GM11168 (cell line): ENCODE measurements around the gene MPPED1.

Source experiments
- in situ Hi-C: fragments of 300-500 bp; cut with MboI; formaldehyde crosslinking; loops from one replicate; pipeline ENCODE4 v1.12.0; 2022; ENCODE audit warnings: low sequenced_read_pairs; ENCODE audit not compliant: unreplicated experiment

MPPED1 gene

DNA sequence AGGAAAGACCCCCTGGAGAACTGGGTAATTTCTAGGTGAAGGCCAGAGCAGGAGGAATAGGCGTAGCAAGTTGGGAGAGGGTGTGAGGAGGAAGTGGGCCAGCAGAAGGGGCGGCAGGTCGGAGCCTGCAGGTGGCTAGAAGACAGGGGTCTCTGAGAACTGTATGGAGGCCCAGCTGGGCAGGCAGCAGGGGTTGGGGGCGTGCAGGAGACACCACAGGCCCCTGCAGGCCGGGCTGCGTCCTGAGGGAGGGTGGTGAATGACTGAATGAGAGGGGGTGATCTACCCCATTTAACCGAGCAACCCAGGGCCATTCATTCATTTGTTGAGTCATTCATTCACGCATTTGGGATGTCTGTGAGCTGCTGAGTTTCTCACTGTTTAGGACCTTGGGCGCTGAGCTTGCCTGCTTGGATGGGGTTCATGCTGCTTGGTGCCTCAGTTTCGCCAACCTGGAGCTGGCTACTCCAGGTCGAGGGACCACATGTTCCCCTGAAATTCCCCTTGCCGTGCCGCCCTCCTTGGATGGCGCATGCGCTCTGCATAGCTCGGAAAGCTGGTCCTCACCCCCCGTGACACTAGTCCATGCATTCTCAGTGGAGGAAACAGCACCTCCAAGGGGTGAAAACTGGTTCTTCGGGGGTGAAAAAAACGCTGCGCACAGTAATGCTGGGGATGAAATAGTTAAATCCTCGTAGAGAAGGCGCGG, 15.6 kb downstream of the MPPED1 start:
- in situ Hi-C loops: no loop called here

DNA sequence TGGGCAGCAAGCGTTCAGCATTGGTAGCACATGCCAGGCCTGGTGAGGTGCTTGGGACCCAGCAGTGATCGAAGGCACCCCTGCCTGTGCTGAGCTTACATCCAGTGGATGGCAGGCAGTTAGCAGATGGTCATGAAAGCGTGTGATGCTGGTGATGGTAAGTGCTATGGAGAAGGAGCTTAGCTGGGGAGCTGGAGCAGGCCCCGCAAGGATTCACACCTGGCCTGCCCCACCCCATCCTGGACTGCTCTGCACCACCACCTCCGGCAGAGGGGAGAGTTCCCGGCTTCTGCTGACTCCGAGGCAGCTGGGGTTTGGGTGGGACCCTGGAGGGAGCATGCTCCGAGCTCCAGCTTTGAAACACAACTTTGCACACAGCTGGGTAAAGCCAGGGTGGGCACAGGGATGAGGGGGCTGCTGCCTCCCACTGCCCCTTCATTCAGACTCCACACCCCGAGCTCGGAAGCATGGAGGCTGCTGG, 16.2 kb downstream of the MPPED1 start:
- in situ Hi-C loops: no loop called here

DNA sequence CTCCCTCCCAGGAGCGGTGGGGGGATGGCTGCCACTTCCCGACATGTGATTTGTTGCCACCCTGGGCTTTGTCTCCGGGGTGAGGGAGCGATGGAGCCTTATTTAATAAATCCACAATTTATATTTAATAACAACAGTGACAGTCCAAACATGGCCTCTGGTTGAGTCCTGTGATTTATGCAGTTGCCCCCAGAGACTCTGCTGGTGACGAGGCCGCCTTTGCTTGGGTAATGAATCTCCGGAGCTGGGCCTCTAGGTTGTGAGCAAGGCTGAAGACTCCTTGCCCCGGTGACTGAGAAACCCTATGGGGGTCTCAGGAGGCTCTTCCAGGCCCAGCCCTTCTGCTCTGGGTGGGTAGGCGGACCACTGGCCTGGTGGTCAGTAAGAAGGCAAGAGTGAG, 16.7 kb downstream of the MPPED1 start:
- in situ Hi-C loops: no loop called here

DNA sequence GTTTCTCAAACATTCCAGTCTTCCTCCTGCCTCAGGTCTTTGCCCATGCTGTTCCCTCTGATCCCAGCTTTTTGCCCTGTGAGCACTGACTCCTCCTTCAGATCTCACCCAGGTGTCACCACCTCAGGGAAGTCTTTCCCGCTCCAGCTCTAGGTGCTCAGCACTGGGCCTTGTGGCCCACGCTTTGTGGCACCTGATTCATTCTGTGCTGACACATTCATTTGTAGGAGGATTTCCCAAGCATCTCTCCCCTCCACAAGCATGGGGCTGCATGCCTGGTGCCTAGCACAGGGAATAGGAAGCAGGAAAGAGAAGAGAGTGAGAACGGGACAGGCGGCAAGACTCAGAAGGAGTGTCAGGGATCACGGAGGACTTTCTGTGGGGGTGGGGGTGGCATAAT, 17.6 kb downstream of the MPPED1 start:
- in situ Hi-C loops: no loop called here

- in situ Hi-C loops: no loop called here
Observed at GRCh38 chr22:43431808-43432554, 20.2 kb downstream of the MPPED1 start.

DNA sequence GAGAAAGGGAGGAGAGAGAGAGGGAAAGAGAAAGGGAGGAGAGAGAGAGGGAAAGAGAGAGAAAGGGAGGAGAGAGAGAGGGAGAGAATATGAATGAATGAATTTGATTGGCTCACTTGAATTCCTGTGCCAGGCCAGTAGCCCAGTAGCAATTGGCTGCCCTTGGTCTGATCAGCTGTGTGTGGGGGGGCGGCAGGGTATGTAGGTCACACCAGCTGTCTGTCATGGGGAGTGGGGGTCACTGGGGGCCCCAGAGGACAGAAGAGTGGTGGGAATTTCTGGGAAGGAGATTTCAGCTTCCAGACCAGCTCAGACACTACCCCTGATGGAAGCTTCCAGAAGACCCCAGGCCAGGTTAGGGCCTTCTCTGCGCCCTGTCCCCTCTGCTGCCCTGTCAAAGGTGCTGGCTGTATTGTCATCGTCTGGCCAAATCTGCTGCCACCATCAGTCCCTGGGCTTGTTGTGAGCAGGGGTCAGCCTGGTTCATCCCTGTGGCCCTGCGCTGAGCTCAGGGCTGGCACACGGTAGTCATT, 21.1 kb downstream of the MPPED1 start:
- in situ Hi-C loops: no loop called here

DNA sequence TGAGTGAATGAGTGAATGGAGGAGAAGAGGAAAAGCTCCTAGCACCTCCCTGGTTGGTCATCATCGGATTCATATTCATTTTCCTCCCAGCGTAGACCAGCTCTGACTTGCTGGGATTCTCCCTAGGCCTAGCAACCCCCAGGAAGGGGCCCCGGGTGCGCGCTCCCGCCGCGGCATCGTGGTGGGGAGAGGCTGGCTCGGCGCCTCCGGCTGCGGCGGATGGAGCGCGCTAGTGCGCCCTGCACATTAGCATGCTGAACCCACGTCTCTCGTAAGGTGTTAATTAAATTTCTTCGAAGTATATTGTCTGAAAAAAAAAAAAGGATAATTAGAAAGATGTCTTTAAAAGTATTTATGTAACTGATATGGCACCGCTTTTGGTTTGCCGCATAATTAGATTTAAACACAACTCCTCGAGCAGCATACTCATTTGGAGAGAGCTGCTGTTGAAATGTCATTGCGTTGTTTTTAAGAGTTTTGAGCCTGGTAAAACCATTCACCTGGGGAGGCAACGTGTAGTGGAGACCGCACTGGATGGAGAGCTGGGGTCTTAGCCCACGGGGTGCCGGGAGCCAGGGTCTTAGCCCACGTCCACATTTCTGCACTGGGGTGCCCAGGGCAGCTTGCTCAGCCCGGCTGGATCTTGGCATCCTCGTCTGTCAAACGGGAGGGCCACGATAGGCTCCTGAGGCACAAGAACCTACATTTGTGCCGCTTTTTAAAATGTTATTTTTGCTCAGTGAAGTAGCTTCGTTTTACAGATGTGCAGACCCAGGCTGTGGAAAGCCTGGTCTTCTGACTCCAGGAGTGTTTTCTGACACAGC, 21.8 kb downstream of the MPPED1 start:
- in situ Hi-C loops: no loop called here

DNA sequence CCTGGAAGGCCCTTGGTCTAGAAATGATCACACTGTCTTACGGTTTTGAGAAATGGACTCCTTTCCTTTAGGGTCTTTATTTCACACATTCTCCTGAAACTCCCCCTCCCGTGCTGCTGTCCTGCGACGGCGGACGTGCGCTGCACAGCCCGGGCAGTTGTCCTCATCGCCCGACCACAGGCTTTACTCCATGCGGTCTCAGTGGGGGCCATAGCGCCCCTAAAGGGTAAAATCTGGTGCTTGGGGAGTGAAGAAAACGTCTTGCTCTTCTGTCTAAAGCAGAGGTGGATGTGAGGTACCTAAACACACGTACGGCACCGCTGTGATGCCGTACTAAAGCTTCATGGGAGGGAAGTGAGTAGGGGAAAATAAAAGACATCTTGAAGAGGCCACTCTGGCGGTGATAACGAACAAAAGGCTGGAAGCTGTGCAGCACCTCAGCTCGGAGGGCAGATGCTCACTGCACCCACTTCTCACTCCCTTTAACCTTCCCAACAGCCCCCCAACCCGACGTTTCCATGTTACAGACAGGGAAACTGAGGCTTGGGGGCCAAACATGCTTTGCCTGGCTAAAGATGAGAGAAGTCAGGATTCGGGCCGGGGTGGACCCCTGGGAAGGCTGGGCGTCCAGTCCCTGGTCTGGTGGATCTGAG, 22.6 kb downstream of the MPPED1 start:
- in situ Hi-C loops: no loop called here

DNA sequence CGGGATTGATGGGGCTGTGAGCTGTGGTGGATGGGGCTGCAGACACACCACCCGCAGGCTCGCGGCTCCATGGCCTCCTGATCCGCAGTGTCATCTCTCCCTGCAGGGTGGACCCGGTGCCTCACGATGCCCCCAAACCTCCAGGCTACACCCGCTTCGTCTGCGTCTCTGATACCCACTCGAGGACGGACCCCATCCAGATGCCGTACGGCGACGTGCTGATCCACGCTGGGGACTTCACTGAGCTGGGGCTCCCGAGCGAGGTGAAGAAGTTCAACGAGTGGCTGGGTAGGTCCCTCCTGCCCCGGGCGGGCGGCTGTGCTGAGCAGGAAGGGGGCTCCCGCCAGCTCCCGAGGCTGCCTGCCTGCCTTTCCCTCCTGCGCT, 23.1 kb downstream of the MPPED1 start:
- in situ Hi-C loops: no loop called here

DNA sequence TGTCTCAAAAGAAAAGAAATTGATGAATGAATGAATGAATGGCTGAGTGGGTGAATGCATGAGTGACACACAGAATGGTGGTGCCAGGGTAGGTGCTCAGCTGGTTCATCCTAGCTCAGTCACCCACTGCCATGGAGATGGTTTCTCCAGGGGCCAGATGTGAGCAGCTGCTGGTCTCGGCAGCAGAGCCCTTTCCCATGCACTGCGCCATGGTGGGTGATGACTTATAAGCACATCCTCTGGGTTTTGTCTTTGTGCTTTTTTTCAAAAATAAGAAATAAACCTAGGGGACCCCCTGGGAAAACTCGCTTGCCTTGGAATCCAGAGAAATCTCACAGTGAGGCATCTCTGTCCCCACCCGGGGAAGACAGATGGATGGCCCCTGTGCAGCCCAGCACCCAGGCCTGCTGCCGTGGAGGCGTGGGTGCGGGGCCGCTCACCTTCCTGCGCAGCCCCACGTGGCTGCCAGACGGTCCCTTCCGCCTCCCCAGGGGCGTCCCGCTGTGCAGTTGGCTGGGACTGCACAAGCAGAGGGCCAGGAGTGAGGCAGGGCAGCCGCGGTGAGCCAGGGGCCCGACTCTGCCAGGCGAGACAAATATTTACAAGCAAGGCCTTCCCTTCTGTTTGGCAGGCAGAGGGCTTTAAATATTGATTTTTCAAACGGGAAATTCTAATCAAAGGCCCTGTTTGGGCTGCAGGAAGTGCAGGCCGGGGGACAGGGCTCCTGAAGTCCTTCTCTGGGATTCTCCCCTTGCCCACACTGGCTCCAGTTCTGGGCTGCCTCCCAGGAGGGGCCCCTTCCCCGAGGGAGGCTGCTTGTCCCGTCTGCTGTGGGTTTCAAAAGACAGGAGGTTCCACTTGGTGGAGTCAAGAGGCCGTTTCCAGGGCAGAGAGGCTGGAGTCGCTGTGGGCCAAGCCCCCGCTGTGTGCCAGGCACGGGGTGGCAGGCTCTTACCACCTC, 24.3 kb downstream of the MPPED1 start:
- in situ Hi-C loops: no loop called here

GRCh38 chr22:43436868-43437267, 25.1 kb downstream of the MPPED1 start:
- in situ Hi-C loops: no loop called here

GRCh38 chr22:43437871-43438475, 26.2 kb downstream of the MPPED1 start:
- in situ Hi-C loops: no loop called here

DNA sequence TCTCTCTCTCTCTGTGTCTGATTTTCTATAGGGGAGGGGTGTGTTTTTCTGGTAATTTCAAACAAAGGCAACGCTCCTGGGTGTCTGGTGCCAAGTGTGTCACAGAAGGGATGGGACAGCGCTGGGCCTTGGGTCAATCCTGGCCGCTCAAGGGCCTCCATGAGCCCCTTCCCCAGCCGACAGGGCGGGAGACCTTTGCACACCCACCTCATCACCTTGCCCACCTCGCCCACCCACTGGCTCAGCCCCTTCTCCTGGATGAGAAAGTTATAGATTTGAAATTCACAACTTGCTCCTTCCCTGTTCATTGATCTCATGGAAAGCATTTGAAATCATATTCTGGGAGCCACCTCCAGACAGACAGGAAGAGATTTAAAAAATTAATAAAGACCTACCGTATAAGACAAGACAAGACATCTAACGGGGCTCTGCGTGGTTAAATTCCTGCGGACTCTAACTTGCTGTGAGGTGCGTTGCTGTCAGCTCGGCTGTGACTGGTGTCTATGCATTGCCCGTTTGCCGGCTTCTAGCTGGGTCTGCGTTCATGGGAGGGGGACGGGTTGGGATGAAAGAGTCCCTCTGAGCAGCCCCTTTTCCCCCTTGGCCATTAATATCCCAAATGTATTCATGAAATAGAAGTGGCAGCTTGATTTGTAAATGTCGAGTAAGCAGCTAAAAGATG, 27.0 kb downstream of the MPPED1 start:
- in situ Hi-C loops: no loop called here

DNA sequence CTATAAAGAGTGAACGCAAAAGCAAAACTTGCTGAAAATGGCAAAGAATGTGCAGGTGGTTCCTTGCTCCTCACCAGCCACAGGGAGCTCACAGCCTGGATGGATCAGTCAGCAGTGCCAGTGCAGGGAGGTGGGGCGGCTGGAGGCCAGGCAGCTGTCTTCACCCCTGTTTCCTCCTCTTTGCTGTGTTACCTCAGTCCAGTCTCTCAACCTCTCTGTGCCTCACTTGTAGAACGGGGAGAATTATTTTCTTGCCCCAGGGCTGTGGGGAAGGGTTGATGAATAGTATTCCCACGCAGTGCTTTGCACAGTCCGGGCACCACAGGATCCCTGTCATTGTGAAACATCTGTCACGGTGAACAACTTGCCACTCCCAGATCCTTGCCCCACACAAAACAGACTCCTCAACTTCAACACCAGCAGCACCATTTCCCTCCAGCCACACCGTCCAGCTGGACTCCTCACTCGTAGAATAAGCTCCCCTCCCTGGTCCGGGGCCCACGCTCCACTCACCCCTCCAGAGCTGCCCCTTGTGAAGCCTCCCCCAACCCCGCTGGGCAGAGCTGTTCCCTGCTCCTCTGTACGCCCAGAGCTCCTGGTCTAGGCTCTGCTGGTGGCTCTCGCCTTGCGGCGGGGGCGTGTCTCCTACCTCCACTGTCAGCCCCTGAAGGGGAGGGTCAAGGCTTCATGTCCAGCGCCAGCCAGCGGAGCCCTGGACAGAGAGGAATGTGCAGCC, 27.7 kb downstream of the MPPED1 start:
- in situ Hi-C loops: no loop called here

DNA sequence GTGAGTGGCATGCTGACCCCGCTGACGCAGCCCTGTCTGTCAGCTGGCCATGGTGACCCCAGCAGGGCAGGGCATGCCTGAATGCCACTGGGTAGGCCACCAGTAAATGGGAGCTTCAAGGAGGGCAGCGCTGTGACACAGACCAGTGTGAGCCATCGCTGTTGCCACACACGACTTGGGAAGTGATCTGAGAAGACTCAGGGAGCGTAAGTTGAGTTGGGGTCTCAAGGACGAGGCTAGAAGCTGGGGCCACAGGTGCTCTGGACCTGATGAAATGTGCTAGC, 28.2 kb downstream of the MPPED1 start:
- in situ Hi-C loops: no loop called here

DNA sequence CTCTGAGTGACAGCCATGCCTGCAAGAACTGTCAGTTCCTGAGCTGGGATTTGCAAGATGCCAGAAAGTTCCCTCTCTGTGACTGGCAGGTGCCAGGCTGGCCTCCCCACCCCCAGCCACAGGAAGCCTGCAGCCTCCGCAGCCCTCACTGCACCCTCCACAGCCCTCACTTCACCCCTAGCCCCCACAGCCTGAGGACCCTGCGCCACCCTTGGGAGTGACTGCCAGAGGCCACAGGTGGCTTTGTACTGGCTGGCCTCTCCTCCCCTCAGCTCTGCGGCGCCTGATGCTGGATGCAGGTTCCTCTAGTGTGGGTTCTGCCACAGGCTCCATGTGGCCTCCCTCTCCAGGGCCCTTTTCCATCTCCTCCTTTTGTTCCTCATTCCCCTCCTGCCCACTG, 28.7 kb downstream of the MPPED1 start:
- in situ Hi-C loops: no loop called here

- in situ Hi-C loops: no loop called here
Observed at GRCh38 chr22:43441216-43441615, 29.4 kb downstream of the MPPED1 start.

DNA sequence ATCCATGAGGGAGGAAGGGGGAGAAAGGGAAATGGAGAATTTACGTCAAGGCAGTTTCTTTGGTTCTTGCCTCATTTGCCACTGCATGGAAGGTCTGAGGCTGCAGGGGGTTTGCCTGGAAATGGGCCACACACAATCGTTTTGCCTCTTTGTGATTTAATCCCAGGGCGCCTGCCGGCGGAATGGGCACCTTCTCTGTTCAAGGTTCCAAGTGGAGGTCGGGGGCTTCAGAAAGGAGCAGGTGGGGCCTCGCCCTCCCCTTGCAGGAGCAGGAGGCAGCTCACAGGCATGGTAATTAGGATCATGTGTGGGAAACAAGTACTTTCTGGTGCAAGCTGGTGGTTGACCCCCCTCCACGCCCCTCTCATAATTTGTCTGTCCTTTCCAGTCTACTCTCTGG, 29.9 kb downstream of the MPPED1 start:
- in situ Hi-C loops: no loop called here
